GM19240 (cell line): ENCODE results near the gene ERF.

ENCODE experiments used
- DNase-seq: peaks from one replicate; pipeline ENCODE4 v3.0.0; 2011; ENCODE audit warnings: low spot score; ENCODE audit not compliant: insufficient read length

ERF gene

DNA sequence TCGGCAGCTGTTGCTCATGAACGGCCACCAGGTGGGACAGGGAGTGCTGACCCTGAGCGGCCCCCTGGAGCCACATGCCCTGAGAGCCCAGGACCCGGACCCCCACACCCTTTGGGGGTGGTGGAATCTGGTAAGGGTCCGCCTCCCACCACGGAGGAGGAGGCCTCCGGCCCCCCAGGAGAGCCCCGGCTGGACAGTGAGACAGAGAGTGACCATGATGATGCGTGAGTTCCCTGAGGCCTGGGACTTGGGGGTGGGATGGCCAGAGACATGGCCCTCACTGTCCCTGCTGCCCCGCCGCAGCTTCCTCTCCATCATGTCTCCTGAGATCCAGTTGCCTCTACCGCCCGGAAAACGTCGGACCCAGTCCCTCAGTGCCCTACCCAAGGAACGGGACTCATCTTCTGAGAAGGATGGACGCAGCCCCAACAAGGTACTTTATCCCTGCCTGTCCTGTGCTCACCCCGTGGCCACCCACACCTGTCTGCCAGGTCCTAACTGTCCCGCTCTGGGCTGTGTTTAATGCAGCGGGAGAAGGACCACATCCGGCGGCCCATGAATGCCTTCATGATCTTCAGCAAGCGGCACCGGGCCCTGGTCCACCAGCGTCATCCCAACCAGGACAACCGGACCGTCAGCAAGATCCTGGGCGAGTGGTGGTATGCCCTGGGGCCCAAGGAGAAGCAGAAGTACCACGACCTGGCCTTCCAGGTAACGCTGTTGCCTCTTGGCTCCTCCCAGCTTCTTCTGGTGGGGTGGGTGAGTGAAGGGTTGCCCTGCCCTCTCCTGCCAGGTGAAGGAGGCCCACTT is 32.3 kb upstream of the ERF start:
- DNase-seq, result no peak

GRCh38 chr19:42286349-42287016 is 31.6 kb upstream of the ERF start:
- DNase-seq, result no peak

DNA sequence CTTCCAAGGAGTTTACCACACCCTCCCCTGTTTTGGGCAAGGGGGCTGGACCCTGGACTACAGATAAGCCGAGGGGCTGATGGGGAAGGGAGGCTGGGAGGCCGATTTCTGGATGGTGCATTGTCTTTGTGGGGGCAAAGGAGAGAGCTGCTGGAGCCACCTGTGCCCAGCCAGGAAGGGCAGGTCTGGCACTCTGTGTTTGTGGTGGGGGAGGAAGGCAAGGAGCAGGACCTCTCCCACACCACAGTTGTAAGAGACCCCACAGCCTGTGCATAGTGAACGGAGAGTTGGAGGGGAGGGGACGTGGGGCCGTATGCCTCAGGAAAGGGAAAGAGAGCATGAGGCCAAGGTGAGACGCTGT is 31.0 kb upstream of the ERF start:
- DNase-seq, result no peak

DNA sequence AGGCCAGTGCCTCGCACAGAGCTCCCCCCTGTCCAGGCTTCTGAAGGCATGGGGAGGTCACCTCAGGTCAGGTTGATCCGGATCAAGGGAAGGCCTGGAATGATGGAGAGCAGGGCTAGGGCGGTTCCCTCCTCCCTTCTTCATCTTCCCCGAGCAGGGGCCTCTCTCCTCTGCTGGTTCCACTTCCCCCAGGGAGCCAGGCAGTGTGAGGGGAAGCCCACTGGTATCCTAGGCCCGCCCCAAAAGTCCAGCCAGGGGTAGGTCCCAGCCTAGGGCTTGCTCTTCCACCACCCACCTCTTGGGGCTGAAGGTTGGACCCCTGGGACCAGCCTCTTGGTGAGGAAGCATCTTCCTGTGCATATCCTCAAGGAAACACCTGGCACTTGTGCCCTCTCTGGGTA is 30.6 kb upstream of the ERF start:
- DNase-seq, result no peak

DNA sequence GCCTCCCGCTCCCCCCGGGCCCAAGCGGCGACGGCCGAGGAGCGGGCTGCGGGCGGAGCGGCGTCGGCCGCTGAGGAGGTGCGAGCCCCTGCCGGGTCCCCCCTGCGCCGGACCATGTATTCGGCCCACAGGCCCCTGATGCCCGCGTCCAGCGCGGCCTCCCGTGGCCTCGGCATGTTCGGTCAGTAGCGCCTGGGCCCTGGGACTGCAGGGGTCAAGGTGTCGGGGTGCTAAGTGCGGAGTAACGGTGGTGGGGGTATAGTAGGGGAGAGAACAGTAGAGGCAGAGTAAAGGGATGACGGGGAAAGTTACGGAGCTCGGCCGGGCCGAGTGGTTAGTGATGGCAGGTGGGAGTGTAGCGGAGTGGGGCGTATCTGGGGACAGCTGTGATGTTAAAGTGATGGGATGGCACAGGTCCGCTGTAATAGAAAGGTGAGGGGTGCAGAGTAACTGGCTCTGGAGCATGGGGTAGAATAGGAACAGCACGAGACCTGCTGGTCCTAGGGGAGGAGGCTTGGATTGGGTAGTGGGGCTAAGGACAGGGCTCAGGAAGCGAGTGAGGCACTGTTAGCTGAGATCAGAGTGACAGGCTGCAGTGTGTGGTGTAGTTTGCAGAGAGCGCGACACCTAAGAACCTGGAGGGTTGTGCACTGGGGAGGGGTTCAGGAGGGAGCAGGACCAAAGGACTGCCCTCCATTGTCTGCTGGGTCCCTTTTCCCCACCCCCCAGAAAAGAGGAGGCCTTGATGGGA is 29.8 kb upstream of the ERF start:
- no peak for DNase-seq

DNA sequence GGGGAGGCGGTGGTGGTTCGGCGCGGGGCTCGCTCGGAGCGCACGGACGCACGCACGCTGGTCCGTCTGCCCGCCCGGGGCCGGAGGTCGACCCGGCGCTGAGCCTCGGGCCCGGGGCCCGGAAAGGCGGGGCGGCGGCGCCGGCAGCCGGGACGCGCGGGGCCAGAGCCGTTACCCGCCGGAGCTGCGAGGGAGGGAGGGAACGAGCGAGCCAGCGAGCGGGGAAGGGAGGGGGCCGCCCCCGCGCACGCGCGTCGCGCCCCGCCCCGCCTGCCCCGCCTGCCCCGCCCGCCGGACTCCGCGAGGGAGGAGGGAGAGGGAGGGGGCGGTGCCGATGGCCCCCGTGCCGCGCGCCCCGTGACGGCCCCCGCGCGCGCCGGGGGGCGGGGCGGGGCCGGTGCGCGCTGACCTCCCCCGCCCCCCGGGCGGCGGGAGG is 29.2 kb upstream of the ERF start:
- peak; percentile 79 for DNase-seq

- peak; percentile 95 for DNase-seq
Measured at GRCh38 chr19:42283188-42284065, 28.5 kb upstream of the ERF start.

GRCh38 chr19:42282819-42283187 is 27.9 kb upstream of the ERF start:
- no peak for DNase-seq

DNA sequence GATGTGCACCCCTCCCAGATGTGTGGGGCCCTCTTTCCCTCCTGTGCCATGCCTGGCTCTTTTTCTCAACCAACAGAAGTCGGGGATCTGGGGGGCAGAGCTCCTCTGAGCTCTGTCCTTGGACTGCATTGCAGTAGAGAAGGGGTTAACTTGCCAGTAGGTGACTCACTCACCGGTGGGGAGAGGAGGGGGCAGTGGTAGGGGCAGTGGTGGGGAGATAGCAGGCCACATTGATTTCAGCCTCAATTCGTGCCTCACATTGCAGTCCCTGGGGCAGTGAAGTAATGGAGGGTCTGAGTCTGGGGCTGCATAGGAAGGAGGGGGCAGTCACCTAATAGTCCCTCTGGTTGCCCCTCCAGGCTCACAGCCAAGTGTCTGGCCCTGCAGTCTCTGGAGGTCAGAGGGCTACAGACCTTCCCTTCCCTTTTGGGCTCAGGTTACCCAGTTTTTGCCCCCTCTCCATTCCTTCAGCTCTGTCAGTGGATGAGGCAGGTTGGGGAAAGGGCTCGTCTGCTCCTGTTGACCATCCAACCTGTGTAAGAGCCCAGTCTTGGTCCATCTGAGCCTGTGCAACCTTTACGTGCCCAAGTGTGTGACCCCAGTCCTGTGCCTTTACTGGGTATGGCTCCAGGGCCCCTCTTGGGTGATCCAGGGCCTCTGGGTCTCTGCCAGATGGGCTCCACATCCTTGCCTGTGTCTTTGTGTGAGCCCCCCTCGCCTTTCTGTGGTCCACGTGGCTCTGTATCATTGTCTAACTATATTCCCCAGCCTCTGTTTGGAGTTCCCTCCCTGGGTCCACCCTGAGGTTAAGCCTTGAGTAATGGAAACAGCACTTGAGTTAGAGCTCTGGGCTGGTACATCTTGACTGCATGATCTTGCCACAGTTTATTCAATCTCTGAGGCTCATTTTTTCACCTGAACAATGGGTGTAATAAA is 27.2 kb upstream of the ERF start:
- no peak for DNase-seq

- no peak for DNase-seq
Measured at GRCh38 chr19:42281146-42281826, 26.4 kb upstream of the ERF start.

DNA sequence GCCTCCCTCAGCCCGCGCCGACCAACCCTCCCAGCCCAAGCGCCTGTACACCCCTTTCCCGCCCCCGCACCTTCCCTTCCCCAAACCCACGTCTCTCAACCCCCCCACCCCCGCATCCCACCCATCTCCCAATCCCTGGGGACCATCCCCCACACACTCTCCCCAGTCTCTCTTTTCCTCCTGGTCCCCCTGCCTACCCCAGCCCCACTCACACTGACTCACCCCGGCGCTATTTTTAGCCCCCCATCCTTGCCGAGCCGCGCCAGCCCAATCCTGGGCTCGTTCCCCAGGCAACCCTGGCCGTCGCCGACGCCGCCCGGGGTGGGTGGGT is 25.9 kb upstream of the ERF start:
- no peak for DNase-seq

DNA sequence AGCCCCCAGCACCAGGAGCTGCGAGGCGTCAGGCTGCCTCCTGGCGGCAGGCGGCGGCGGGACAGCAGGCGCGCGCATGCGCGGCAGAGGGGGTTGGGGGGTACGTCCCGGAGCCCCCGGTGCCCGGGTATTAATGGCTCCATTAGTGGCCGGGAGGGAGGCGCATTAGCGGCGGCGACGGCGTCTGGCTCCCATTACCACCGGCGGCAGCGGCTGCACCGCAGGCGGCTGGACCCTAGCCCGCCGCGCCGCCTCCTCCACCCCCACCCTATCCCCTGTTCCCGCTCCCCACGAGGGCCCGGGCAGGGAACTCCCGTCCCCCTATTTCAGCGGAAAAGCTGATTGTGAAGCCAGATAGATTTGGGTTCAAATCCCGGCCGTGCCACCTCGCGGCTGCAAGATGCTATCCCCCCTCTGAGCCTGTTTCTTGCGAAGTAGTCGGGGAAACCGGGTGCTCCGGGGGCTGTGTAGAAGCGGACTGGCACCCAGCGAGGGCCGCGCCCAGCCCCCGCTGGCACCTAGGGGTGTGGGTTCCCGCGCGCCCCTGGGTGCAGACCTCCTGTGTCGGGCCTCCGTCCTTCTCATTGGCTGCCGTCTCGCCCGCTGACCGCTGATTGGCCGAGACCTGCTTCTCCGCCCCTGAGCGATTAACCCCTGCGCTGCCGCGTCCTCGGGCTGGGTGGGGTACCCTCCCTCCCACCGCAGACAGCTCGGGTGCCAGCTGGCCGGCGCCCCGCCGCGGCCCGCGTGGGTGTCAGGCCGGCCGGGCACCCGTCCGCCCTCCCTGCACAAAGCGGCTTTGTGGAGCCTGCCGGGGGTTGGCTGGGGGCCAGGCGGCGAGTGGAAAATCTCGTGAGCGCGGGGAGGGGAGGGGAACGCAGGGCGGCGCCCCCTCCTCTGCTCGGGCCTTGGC is 25.2 kb upstream of the ERF start:
- DNase-seq, result peak; percentile 98

DNA sequence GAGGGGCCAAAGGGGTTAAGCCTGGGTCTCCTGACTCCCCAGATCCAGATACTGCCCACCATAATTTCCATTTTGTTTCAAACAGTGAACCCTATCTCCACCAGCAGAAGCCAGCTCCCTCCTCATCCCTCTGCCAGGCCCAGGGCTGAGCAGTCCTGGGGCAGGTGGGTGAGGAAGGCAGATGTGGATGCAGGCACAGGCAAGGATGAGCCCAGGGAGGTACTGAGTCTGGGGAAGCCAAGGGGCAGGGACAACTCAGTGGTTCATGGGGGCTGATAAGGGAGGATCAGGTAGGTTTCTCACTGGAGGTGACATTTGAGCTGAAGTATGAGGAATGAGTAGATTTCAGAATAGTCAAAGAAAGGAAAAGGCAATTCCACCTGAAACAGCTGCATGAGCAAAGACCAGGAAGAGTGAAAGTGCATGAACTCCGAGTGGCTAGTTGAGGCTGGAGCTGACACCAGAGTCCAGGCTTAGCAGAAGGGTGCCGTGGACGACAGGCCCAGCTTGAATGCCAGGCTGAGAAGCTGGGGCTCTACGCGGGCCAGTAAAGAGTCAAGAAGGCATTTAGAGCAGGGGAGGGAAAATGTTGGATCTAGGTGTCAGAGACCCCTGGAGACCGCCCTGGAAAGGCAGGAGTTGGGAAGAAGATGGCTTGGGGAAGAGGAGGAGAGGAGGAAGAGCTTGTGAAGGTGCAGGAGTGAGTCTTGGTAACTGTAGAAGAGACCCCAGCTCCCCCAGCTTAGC is 24.4 kb upstream of the ERF start:
- no peak for DNase-seq

GRCh38 chr19:42278452-42279154 is 23.7 kb upstream of the ERF start:
- no peak for DNase-seq

DNA sequence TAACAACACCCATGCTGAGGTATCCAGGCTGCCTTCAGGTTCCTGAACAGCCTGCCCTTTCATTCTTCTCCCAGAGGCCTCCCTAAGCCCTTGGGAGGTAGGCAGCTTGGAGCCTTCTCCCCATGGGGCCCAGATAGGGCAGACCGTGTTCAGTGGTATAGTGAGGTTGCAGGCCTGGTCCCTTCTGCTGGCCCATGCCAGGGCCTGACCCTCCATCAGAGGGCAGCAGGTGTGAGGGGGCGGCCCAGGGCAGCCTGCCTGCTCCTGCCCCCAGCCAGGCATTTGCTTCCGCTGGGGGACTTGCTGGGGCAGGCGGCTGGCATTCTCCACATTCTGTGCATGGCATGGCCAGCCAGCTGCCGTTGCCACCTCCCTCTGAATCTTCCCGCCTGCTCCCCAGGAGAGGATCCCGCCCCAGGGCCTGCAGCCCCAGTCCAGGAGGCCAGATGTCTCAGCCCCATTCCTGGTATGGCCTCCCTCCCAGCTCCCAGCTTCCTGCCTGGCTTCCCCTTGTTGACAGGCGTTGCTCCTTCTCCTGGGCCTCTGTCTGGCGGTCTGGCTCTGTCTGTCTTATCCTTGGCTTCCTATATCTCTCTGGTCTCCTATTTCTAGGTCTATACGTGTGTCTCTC is 23.0 kb upstream of the ERF start:
- no peak for DNase-seq

- DNase-seq, result no peak
Measured at GRCh38 chr19:42276821-42277220, 21.9 kb upstream of the ERF start.

DNA sequence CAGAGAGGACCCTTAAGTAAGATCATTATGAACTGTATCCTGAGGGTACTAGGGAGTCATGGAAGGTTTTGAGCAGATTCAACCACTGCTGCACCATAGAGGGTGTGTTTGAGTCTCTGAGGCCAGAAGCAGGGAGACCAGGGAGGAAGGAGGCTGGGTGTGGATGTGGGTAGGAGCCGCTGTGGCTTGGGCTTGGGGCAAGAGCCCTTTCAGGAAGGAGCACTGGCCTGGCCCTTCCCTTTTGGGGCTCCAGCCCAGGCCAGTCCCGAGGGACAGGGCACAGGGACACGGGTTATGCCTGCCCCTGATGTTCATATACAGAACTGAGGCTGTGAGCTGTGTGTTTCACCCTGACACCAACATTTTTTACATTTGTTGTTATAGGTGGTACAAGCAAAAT is 21.4 kb upstream of the ERF start:
- no peak for DNase-seq
